ENCODE measurements around the gene ST8SIA1.

Gene ST8SIA1

DNA sequence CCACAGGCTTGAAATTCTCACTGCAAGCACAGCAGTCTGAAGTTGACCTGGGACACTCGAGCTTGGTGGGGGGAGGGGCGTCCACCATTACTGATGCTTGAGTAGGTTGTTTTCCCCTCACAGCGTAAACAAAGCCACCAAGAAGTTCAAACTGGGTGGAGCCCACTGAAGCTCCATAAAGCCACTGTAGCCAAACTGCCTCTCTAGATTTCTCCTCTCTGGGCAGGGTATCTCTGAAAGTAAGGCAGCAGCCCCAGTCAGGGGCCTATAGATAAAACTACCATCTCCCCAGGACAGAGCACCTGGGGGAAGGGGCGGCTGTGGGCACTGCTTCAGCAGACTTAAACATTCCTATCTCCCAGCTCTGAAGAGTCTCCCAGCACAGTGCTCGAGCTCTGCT is 31.7 kb upstream of the ST8SIA1 start:
- TF ChIP-seq, protein P1, sequence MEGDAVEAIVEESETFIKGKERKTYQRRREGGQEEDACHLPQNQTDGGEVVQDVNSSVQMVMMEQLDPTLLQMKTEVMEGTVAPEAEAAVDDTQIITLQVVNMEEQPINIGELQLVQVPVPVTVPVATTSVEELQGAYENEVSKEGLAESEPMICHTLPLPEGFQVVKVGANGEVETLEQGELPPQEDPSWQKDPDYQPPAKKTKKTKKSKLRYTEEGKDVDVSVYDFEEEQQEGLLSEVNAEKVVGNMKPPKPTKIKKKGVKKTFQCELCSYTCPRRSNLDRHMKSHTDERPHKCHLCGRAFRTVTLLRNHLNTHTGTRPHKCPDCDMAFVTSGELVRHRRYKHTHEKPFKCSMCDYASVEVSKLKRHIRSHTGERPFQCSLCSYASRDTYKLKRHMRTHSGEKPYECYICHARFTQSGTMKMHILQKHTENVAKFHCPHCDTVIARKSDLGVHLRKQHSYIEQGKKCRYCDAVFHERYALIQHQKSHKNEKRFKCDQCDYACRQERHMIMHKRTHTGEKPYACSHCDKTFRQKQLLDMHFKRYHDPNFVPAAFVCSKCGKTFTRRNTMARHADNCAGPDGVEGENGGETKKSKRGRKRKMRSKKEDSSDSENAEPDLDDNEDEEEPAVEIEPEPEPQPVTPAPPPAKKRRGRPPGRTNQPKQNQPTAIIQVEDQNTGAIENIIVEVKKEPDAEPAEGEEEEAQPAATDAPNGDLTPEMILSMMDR (IDR thresholded peaks at IDR 0.05; ENCODE audit: low read depth, low read length, missing control alignments): no peak
- in situ Hi-C loops (cut with HindIII; ENCODE audit: low sequenced_read_pairs): no loop called here
- DNase-seq (ENCODE audit: low read depth): no peak
- H3K4me3 ChIP-seq (ENCODE audit: low read depth, low read length): no peak overlapping the region

DNA sequence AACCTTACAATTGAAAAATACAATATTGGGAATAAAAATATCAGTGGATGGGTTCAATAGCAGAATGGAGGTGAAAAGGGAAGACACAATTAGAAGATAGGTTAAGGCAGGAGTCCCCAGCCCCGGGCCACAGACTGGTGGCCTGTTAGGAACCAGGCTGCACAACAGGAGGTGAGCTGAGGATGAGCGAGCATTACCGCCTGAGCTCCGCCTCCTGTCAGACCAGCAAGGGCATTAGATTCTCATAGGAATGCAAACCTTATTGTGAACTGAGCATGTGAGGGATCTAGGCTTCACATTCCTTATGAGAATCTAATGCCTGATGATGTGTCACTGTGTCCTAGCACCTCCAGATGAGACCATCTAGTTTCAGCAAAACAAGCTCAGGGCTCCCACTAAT is 27.3 kb upstream of the ST8SIA1 start:
- H3K4me3 ChIP-seq (ENCODE audit: low read depth, low read length): no peak overlapping the region
- no peak for DNase-seq (ENCODE audit: low read depth)
- in situ Hi-C loops (cut with HindIII; ENCODE audit: low sequenced_read_pairs): no loop called here
- TF ChIP-seq, protein P1 (IDR thresholded peaks at IDR 0.05; ENCODE audit: low read depth, low read length, missing control alignments): no peak

DNA sequence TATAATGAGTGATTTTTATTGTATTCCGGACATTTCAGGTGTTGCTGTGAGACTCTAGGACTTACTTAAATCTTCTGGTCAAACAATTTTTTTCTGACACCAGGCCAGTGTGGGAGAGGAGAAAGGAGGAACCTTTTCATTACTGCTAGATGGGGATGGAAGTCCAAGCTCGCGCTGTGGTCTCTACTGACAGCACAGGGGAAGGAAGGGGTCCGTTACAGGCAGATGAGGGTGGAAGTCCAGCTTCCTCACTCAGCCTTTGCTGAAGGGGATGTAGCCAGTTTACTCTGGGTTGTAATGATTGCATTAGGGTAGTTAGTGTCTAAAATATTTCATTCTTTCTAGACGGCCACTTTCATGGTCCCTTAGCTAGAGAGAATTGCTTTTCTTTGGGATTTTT is 26.3 kb upstream of the ST8SIA1 start:
- in situ Hi-C loops (cut with HindIII; ENCODE audit: low sequenced_read_pairs): no loop called here
- no peak for DNase-seq (ENCODE audit: low read depth)

DNA sequence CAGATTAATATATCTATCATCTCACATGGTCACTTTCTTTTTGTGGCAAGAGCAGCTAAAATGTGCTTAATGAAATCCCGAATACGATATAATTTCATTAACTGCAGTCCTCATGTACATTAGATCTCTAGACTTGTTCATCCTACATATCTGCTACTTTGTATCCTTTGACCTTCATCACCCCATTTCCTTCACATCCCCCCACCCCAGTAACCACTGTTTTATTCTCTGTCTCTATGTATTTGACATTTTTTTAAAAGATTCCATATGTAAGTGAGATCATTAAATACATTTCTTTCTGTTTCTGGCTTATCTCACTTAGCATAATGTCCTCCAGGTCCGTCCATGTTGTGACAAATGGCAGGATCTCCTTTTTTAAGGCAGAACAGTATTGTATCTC is 23.0 kb upstream of the ST8SIA1 start:
- TF ChIP-seq, protein P1 (IDR thresholded peaks at IDR 0.05; ENCODE audit: low read depth, low read length, missing control alignments): no peak
- no peak for DNase-seq (ENCODE audit: low read depth)
- in situ Hi-C loops (cut with HindIII; ENCODE audit: low sequenced_read_pairs): no loop called here
- no peak overlapping the region for H3K4me3 ChIP-seq (ENCODE audit: low read depth, low read length)

More for the DNA sequence above, 26.3 kb upstream of the ST8SIA1 start:
- TF ChIP-seq, protein P1 (IDR thresholded peaks at IDR 0.05; ENCODE audit: low read depth, low read length, missing control alignments): no peak
- H3K4me3 ChIP-seq (ENCODE audit: low read depth, low read length): no peak overlapping the region

DNA sequence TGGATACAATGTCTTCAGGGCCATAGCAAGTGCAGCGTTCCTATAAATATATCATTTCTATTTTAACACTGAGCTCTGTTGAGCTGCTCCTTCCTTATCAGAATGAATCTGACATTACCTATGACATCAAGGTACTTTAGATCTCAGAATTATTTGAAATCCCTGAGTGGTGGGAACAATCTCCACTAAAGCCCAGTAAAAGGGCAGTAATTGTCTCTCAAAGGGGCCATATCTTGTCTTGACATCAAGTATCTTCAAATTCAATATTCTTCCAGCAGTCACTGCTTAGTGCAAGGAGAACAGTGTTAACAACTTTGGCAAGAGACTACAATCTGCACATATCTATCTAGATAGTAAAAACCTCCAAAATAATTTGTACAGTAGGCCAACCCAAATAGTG is 21.7 kb upstream of the ST8SIA1 start:
- no peak for DNase-seq (ENCODE audit: low read depth)
- in situ Hi-C loops (cut with HindIII; ENCODE audit: low sequenced_read_pairs): no loop called here
- TF ChIP-seq, protein P1 (IDR thresholded peaks at IDR 0.05; ENCODE audit: low read depth, low read length, missing control alignments): no peak
- no peak overlapping the region for H3K4me3 ChIP-seq (ENCODE audit: low read depth, low read length)

DNA sequence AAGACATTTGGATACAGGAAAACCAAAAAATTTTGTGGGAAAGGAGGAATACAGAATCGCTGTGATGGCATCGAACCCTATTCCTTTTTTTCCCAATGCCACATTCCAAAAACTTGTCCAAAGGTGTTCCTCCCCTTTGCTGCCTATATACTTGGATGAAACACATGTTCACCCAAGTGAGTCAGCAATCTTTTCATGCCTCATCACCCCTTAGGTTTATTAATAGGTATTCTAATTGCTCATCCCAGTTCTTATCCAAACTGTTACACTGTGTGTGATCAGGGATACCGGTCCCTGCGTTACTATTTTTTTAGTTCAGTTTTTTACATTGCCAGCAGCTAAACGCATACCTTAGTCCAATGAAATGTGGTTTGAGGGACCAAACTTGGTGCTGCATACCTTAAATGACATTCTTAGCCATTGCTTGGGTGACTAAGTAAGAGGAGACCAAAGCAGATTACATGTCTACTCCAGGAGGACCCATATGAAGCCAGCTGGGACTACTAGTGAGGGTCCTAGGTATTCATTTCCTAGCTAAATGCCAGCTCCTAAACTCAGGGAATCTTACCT is 20.6 kb upstream of the ST8SIA1 start:
- TF ChIP-seq, protein P1 (IDR thresholded peaks at IDR 0.05; ENCODE audit: low read depth, low read length, missing control alignments): no peak
- in situ Hi-C loops (cut with HindIII; ENCODE audit: low sequenced_read_pairs): no loop called here
- DNase-seq (ENCODE audit: low read depth): no peak
- H3K4me3 ChIP-seq (ENCODE audit: low read depth, low read length): no peak overlapping the region

Measured in astrocyte of the cerebellum (primary cell).